LHCN-M2 (cell line): ENCODE data around the gene CAV3. TPM values are rescaled to one million over a fixed set of nuclear protein-coding genes. Genes with fewer than 3 reads are reported as not detected.
A peak's percentile ranks its signal among the peaks of the same experiment; 100 is the strongest.

ENCODE experiments used
- DNase-seq: peaks from one replicate; pipeline ENCODE4 v3.0.0-alpha.2; 2012; ENCODE audit warnings: low read depth
- total RNA-seq: library from RNA; depleted of rRNA; stranded (reverse); fragments of >200 nt; gene quantifications from 2 replicates; pipeline ENCODE4 v1.2.3, GENCODE V29; 2014; rRNA removed

CAV3 gene
- total RNA-seq, 1 experiment from 2014 or later, result 30.4 TPM

DNA sequence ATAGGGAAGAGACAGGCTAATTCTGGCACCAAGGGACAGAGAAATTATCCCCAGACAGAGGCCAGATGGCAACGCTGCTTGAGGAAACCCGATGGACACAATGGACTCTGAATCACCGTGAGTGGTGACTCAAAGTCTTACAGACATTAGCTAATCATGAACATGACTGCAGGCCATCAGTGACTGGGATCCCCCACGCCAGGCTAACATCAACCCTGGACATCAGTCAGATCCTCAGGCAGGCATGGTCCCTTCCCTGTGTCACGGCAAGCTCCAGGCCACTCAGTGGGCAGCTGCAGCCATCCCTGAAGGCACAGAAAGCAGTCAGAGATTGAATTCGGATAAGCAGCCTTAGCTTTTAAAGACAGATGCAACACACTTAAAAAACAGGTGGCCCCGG lies 59.6 kb downstream of the CAV3 start:
- DNase-seq, result peak; percentile 72

DNA sequence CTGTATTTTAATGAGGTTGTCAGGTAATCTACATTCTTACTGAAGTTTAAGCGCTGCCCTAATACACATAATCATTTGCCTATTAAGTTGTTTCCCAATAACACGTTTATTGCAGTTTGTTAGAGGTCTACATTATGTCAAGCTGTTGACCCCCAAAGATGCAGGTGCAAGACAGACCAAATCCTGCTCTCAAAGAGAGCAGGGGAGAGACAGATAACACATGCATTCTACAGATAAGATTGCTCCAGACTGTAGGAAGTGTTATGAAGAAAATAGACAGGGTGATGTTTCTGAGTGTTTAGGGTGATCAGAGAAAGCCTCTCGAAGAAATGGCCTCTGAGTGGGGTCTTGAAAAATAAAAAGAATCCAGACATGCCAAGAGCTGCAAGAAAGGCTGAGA lies 60.6 kb downstream of the CAV3 start:
- no peak for DNase-seq

Other genes starting within 250 kb of the CAV3 start
- 30.3 and 31.2 TPM in 2 replicates for gene LMCD1, start 232.0 kb upstream of the CAV3 start, total RNA-seq
- gene SSUH2, start 89.0 kb upstream of the CAV3 start, total RNA-seq, result 0.11 TPM in 1 of 2 replicates, not detected in the other
- gene OXTR, start 35.8 kb downstream of the CAV3 start, total RNA-seq, result 17.7 and 18.2 TPM in 2 replicates
- 25.7 and 26.8 TPM in 2 replicates for gene RAD18, start 229.7 kb downstream of the CAV3 start, total RNA-seq